ENCODE measurements around the gene NPPB. TPM values are rescaled to one million over a fixed set of nuclear protein-coding genes. Genes with fewer than 3 reads are reported as not detected.

NPPB gene
- polyA plus RNA-seq, 1 donor (not counting 4 experiments of a cell fraction or from before 2014, with no cell fraction given), result not detected

- DNase-seq (ENCODE audit: low read depth, low spot score), result no peak
- H2AFZ ChIP-seq (ENCODE audit: control insufficient read depth, low read length), result no peak overlapping the region
- H3K9ac ChIP-seq (ENCODE audit: control insufficient read depth, extremely low read depth, insufficient read depth, low read length), result no peak overlapping the region
- no peak for FAIRE-seq
- TF ChIP-seq EZH2 (IDR thresholded peaks at IDR 0.05; ENCODE audit: low read length), result no peak
- TF ChIP-seq, protein P1, sequence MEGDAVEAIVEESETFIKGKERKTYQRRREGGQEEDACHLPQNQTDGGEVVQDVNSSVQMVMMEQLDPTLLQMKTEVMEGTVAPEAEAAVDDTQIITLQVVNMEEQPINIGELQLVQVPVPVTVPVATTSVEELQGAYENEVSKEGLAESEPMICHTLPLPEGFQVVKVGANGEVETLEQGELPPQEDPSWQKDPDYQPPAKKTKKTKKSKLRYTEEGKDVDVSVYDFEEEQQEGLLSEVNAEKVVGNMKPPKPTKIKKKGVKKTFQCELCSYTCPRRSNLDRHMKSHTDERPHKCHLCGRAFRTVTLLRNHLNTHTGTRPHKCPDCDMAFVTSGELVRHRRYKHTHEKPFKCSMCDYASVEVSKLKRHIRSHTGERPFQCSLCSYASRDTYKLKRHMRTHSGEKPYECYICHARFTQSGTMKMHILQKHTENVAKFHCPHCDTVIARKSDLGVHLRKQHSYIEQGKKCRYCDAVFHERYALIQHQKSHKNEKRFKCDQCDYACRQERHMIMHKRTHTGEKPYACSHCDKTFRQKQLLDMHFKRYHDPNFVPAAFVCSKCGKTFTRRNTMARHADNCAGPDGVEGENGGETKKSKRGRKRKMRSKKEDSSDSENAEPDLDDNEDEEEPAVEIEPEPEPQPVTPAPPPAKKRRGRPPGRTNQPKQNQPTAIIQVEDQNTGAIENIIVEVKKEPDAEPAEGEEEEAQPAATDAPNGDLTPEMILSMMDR (optimal IDR thresholded peaks at IDR 0.05 in 1 of 3, IDR thresholded peaks at IDR 0.05 in 1 of 3, conservative IDR thresholded peaks at IDR 0.05 in 1 of 3; ENCODE audit: extremely low read depth in 1 of 3, insufficient read depth in 2 of 3, low read length in 3 of 3), result no peak
- H3K36me3 ChIP-seq (ENCODE audit: control insufficient read depth in 2 of 2, extremely low read depth in 1 of 2, insufficient read depth in 2 of 2, low read length in 2 of 2), result peaks cover 60 to 62% of the 10 kb centered on the region in 2 experiments
- dilution Hi-C loops (cut with MboI; ENCODE audit: extremely low pct_ligation_motif_present, low sequenced_read_pairs), result no loop called here
- no peak overlapping the region for H3K27ac ChIP-seq (ENCODE audit: control insufficient read depth, insufficient read depth, low read length)
- no peaks in the 10 kb centered on the region for H3K79me2 ChIP-seq (ENCODE audit: control insufficient read depth, insufficient read depth, low read length)
- H3K4me2 ChIP-seq (ENCODE audit: control insufficient read depth, extremely low read depth, insufficient read depth, low read depth, low read length), result no peak overlapping the region
- no peaks in the 10 kb centered on the region for H3K27me3 ChIP-seq (ENCODE audit: control insufficient read depth, extremely low read depth, insufficient read depth, low read length)
- H3K9me3 ChIP-seq (ENCODE audit: control insufficient read depth, low read depth, low read length), result no peaks in the 10 kb centered on the region
- peaks cover 3% of the 10 kb centered on the region for H4K20me1 ChIP-seq (ENCODE audit: control insufficient read depth, extremely low read depth, insufficient read depth, low read length)
- no peaks in the 10 kb centered on the region for H3K9me1 ChIP-seq (ENCODE audit: control insufficient read depth, extremely low read depth, insufficient read depth, low read length)
- H3K4me3 ChIP-seq (ENCODE audit: control insufficient read depth in 2 of 3, extremely low read depth in 1 of 3, insufficient read depth in 2 of 3, low read depth in 1 of 3, low read length in 3 of 3), result no peak overlapping the region
- H3K4me1 ChIP-seq (ENCODE audit: control insufficient read depth, extremely low read depth, insufficient read depth, low read length), result no peaks in the 10 kb centered on the region
Measured at GRCh38 chr1:11833497-11833896, 25.2 kb downstream of the NPPB start.

GRCh38 chr1:11831945-11832725, 26.6 kb downstream of the NPPB start:
- Histone ChIP-seq H4K20me1 (ENCODE audit: control insufficient read depth, extremely low read depth, insufficient read depth, low read length) (peaks cover 3% of the 10 kb centered on the region), H3K4me2 (ENCODE audit: control insufficient read depth, extremely low read depth, insufficient read depth, low read depth, low read length) (no peak overlapping the region), H3K4me3 (ENCODE audit: control insufficient read depth in 2 of 3, extremely low read depth in 1 of 3, insufficient read depth in 2 of 3, low read depth in 1 of 3, low read length in 3 of 3) (no peak overlapping the region), H3K4me1 (ENCODE audit: control insufficient read depth, extremely low read depth, insufficient read depth, low read length) (no peaks in the 10 kb centered on the region), H3K9me3 (ENCODE audit: control insufficient read depth, low read depth, low read length) (no peaks in the 10 kb centered on the region), H3K9ac (ENCODE audit: control insufficient read depth, extremely low read depth, insufficient read depth, low read length) (no peak overlapping the region), H3K79me2 (ENCODE audit: control insufficient read depth, insufficient read depth, low read length) (no peaks in the 10 kb centered on the region), H3K27me3 (ENCODE audit: control insufficient read depth, extremely low read depth, insufficient read depth, low read length) (no peaks in the 10 kb centered on the region), H3K36me3 (ENCODE audit: control insufficient read depth in 2 of 2, extremely low read depth in 1 of 2, insufficient read depth in 2 of 2, low read length in 2 of 2) (peaks cover 60 to 67% of the 10 kb centered on the region in 2 experiments), H3K9me1 (ENCODE audit: control insufficient read depth, extremely low read depth, insufficient read depth, low read length) (no peaks in the 10 kb centered on the region), H3K27ac (ENCODE audit: control insufficient read depth, insufficient read depth, low read length) (no peak overlapping the region), H2AFZ (ENCODE audit: control insufficient read depth, low read length) (no peak overlapping the region)
- dilution Hi-C loops (cut with MboI; ENCODE audit: extremely low pct_ligation_motif_present, low sequenced_read_pairs), result no loop called here
- no peak for TF ChIP-seq EZH2 (IDR thresholded peaks at IDR 0.05; ENCODE audit: low read length)
- TF ChIP-seq, protein P1 (optimal IDR thresholded peaks at IDR 0.05 in 1 of 3, IDR thresholded peaks at IDR 0.05 in 1 of 3, conservative IDR thresholded peaks at IDR 0.05 in 1 of 3; ENCODE audit: extremely low read depth in 1 of 3, insufficient read depth in 2 of 3, low read length in 3 of 3), result no peak
- DNase-seq (ENCODE audit: low read depth, low spot score) (no peak), FAIRE-seq (no peak)

Measured in keratinocyte (primary cell).